A549 (cell line): ENCODE results near the gene MAF. TPM values are rescaled to one million over a fixed set of nuclear protein-coding genes. Genes with fewer than 3 reads are reported as not detected.

Experiments used
- ATAC-seq, 2 experiments: fragments of 200-7000 bp in 1 of 2; fragments of >200 bp in 1 of 2; cut with Nextera tagmentation in 1 of 2; cut with Tn5 transposase in 1 of 2; 3 replicates each; pipeline versions ENCODE4 v1.8.0 to v1.9.1; 2018 to 2020; ENCODE audit warnings: mild to moderate bottlenecking in 1 of 2, moderate library complexity in 1 of 2
- CTCF ChIA-PET: fragments of 300-600 bp; sonication (Branson Sonifier 250); formaldehyde crosslinking; extraction: SDS; loops from one replicate; lab custom pipeline; 2021; ENCODE audit warnings: antibody characterized with exemption, inconsistent platforms; lab: Yijun Ruan, JAX
- POLR2A ChIA-PET: fragments of 350-600 bp; formaldehyde crosslinking; extraction: SDS; loops from one replicate; lab custom pipeline; 2021; ENCODE audit warnings: antibody characterized with exemption, inconsistent platforms; lab: Yijun Ruan, JAX
- DNase-seq, 2 experiments: peaks; one replicate each; pipeline versions ENCODE4 v3.0.0 to v3.0.0-alpha.2; 2011 to 2016; ENCODE audit warnings: low read depth in 1 of 2, low spot score in 1 of 2
- FAIRE-seq: peaks from 2 replicates; lab custom pipeline; 2011; peaks lifted over from hg19 to GRCh38; lab: Jason Lieb, UNC
- H3K27ac ChIP-seq, 2 experiments: fragments of >200 bp; sonication (Bioruptor Twin); formaldehyde crosslinking; 3 replicates each; pipeline ENCODE4 v1.5.1; 2016 to 2017
- H3K4me1 ChIP-seq: fragments of >200 bp; sonication (Bioruptor Twin); formaldehyde crosslinking; 3 replicates; pipeline ENCODE4 v1.6.1; 2016
- H3K4me2 ChIP-seq: fragments of >200 bp; sonication (Bioruptor Twin); formaldehyde crosslinking; 3 replicates; pipeline ENCODE4 v1.6.1; 2016
- H3K4me3 ChIP-seq: fragments of >200 bp; sonication (Bioruptor Twin); formaldehyde crosslinking; 3 replicates; pipeline ENCODE4 v1.5.1; 2016
- H3K9me3 ChIP-seq: fragments of >200 bp; sonication (Bioruptor Twin); formaldehyde crosslinking; 3 replicates; pipeline ENCODE4 v1.6.1; 2016
- FOSL2 ChIP-seq, 2 experiments: fragments of 450-650 bp in 1 of 2; fragments of >200 bp in 1 of 2; sonication (Bioruptor Twin) in 1 of 2; formaldehyde crosslinking; IDR thresholded peaks; 2 replicates each; pipeline versions ENCODE4 v1.5.0 to v1.6.1; 2016 to 2020; ENCODE audit warnings: mild to moderate bottlenecking in 1 of 2, moderate library complexity in 1 of 2
- HDAC2 ChIP-seq: fragments of 200-600 bp; sonication (generic); IDR thresholded peaks from 2 replicates; pipeline ENCODE4 v1.6.1; 2016
- RNF2 ChIP-seq: fragments of 200-600 bp; sonication (generic); IDR thresholded peaks from 2 replicates; pipeline ENCODE4 v1.6.1; 2016; ENCODE audit warnings: low read depth, mild to moderate bottlenecking, antibody characterized with exemption, moderate library complexity, borderline replicate concordance
- SMC3 ChIP-seq: fragments of >200 bp; sonication (Bioruptor Twin); formaldehyde crosslinking; IDR thresholded peaks from 3 replicates; pipeline ENCODE4 v1.6.1; 2018; ENCODE audit warnings: inconsistent platforms
- WGBS: methylation state at CpG from one replicate; pipeline ENCODE4 v1.1.6; 2017; ENCODE audit errors: missing lambda C conversion rate; 5-methylcytosine and 5-hydroxymethylcytosine counted together
- polyA plus RNA-seq, 4 experiments: library from polyadenylated mRNA; depleted of rRNA in 3 of 4; stranded (reverse); fragments of >200 nt; fragmentation: RNase III in 1 of 4; extraction: RNeasy Plus Mini Kit Qiagen cat#74134 plus additional on column Dnase treatment in 1 of 4; gene quantifications; 2 replicates in 3 of 4; 3 replicates in 1 of 4; pipeline ENCODE4 v1.2.3, GENCODE V29; 2011 to 2017
- TF ChIP-seq, protein P1 (sequence below): IDR thresholded peaks from 2 replicates; pipeline ENCODE4 v1.6.1; 2012
- TF ChIP-seq, protein P2 (sequence below): fragments of 200-600 bp; sonication (generic); IDR thresholded peaks from 2 replicates; pipeline ENCODE4 v1.6.1; 2016; ENCODE audit warnings: antibody characterized with exemption, mild to moderate bottlenecking, moderate library complexity
- TF ChIP-seq, protein P3 (sequence below): IDR thresholded peaks from 2 replicates; pipeline ENCODE4 v1.6.1; 2012; ENCODE audit warnings: low read depth, borderline replicate concordance
- TF ChIP-seq, protein P4 (sequence below): fragments of 250-450 bp; sonication (Bioruptor Pico); IDR thresholded peaks from 2 replicates; pipeline ENCODE4 v1.5.0; 2020; ENCODE audit warnings: low read depth, mild to moderate bottlenecking, moderate library complexity

The MAF gene
- polyA plus RNA-seq, 2 of the 4 experiments (the other 2 are of a cell fraction), result 0.14 to 0.37 TPM

GRCh38 chr16:79601092-79601930 lies 774 bp upstream of the MAF start:
- POLR2A ChIA-PET, result interaction anchor here (1.5 kb wide), 1 partner anchor 9 kb away, joined by 3 read pairs; no protein-coding TSS in a partner anchor
- Histone ChIP-seq H3K9me3 (no peaks in the 10 kb centered on the region), H3K27ac (peak overlapping the region; percentile 5 to 49; a peak in 4 of 6 replicates), H3K4me1 (peaks cover 10% of the 10 kb centered on the region; the same call in 2 of the 3 replicates), H3K4me2 (peak overlapping the region; percentile 95), H3K4me3 (peak overlapping the region; percentile 49)
- DNase-seq (peak; percentile 13 to 19), ATAC-seq (peak; percentile 36 to 73; a peak in 5 of 6 replicates), FAIRE-seq (no peak)
- CTCF ChIA-PET, result interaction anchor here (0.5 to 2.8 kb wide), 38 partner anchors 9 to 1502 kb away, joined by 3 to 16 read pairs (median 4); partner anchors contain the start of gene WWOX
- 0 out of 2 replicates have a peak, but pooled peaks have one; percentile 43 for TF ChIP-seq RNF2
- TF ChIP-seq FOSL2 (IDR thresholded peaks at IDR 0.05), result no peak
- TF ChIP-seq FOSL2 (CRISPR knock-in tag; IDR thresholded peaks at IDR 0.05), result no peak
- TF ChIP-seq, protein P1, sequence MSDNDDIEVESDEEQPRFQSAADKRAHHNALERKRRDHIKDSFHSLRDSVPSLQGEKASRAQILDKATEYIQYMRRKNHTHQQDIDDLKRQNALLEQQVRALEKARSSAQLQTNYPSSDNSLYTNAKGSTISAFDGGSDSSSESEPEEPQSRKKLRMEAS, result peak; percentile 10; the same call in 1 of the 2 replicates
- TF ChIP-seq, protein P2, sequence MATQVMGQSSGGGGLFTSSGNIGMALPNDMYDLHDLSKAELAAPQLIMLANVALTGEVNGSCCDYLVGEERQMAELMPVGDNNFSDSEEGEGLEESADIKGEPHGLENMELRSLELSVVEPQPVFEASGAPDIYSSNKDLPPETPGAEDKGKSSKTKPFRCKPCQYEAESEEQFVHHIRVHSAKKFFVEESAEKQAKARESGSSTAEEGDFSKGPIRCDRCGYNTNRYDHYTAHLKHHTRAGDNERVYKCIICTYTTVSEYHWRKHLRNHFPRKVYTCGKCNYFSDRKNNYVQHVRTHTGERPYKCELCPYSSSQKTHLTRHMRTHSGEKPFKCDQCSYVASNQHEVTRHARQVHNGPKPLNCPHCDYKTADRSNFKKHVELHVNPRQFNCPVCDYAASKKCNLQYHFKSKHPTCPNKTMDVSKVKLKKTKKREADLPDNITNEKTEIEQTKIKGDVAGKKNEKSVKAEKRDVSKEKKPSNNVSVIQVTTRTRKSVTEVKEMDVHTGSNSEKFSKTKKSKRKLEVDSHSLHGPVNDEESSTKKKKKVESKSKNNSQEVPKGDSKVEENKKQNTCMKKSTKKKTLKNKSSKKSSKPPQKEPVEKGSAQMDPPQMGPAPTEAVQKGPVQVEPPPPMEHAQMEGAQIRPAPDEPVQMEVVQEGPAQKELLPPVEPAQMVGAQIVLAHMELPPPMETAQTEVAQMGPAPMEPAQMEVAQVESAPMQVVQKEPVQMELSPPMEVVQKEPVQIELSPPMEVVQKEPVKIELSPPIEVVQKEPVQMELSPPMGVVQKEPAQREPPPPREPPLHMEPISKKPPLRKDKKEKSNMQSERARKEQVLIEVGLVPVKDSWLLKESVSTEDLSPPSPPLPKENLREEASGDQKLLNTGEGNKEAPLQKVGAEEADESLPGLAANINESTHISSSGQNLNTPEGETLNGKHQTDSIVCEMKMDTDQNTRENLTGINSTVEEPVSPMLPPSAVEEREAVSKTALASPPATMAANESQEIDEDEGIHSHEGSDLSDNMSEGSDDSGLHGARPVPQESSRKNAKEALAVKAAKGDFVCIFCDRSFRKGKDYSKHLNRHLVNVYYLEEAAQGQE, result no peak
- WGBS, result 2% methylated on average over 50 of the region's 51 CpGs

- FAIRE-seq, result no peak
- peak overlapping the region in 1 of 2 experiments; percentile 60; a peak in 3 of 6 replicates for H3K27ac ChIP-seq
- CTCF ChIA-PET, result interaction anchor here (0.6 to 2.8 kb wide), 5 partner anchors 10 to 1482 kb away, joined by 3 to 16 read pairs (median 8); no protein-coding TSS in a partner anchor
- peak overlapping the region; percentile 95 for H3K4me2 ChIP-seq
- TF ChIP-seq, protein P3, sequence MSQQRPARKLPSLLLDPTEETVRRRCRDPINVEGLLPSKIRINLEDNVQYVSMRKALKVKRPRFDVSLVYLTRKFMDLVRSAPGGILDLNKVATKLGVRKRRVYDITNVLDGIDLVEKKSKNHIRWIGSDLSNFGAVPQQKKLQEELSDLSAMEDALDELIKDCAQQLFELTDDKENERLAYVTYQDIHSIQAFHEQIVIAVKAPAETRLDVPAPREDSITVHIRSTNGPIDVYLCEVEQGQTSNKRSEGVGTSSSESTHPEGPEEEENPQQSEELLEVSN, result no peak
- TF ChIP-seq RNF2, result peak; percentile 31; the same call in 1 of the 2 replicates
- TF ChIP-seq, all 56 proteins: peak for 1
- POLR2A ChIA-PET, result interaction anchor here (0.7 to 1.5 kb wide), 2 partner anchors 11 to 1407 kb away, joined by 3 to 4 read pairs; partner anchors contain the start of gene CENPN
- 2% methylated on average over 52 of the region's 84 CpGs for WGBS
- no peaks in the 10 kb centered on the region for H3K9me3 ChIP-seq
- peak overlapping the region; percentile 49 for H3K4me3 ChIP-seq
- ATAC-seq (peak; percentile 58 to 60), DNase-seq (peak; percentile 19 to 49)
- peaks cover 5% of the 10 kb centered on the region; the same call in 1 of the 3 replicates for H3K4me1 ChIP-seq
Measured at GRCh38 chr16:79599837-79600637, 500 bp downstream of the MAF start.

- ATAC-seq (peak; percentile 4 to 20), FAIRE-seq (no peak), DNase-seq (peak; percentile 16 to 31)
- Histone ChIP-seq H3K4me1 (peaks cover 5% of the 10 kb centered on the region; the same call in 1 of the 3 replicates), H3K9me3 (no peaks in the 10 kb centered on the region), H3K4me2 (peak overlapping the region; percentile 95), H3K27ac (0 out of 6 replicates have a peak overlapping the region, but pooled peaks of 1 of the 2 experiments have one; percentile 60), H3K4me3 (peak overlapping the region; percentile 49)
- TF ChIP-seq HDAC2 (no peak), SMC3 (0 out of 3 replicates have a peak, but pooled peaks have one; percentile 2)
- TF ChIP-seq, protein P4, sequence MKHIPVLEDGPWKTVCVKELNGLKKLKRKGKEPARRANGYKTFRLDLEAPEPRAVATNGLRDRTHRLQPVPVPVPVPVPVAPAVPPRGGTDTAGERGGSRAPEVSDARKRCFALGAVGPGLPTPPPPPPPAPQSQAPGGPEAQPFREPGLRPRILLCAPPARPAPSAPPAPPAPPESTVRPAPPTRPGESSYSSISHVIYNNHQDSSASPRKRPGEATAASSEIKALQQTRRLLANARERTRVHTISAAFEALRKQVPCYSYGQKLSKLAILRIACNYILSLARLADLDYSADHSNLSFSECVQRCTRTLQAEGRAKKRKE (CRISPR knock-in tag), result no peak
- WGBS, result 0% methylated on average over 2 of the region's 79 CpGs
- POLR2A ChIA-PET, result no interaction called here
- CTCF ChIA-PET, result interaction anchor here (0.5 to 0.9 kb wide), 2 partner anchors 493 to 1482 kb away, joined by 3 to 4 read pairs; no protein-coding TSS in a partner anchor
Measured at GRCh38 chr16:79599256-79599836, 1.2 kb downstream of the MAF start.
